GM12891 (cell line): Measurements from ENCODE around the gene RBM4B.

Experiments
- PAX5 ChIP-seq: IDR thresholded peaks from 2 replicates; pipeline ENCODE4 v1.6.1; 2011; ENCODE audit warnings: low read length, moderate library complexity, mild to moderate bottlenecking; ENCODE audit not compliant: insufficient read depth, severe bottlenecking
- POLR2A ChIP-seq: IDR thresholded peaks from 2 replicates; pipeline ENCODE4 v1.6.1; 2011; ENCODE audit warnings: low read depth, low read length, control low read depth
- POLR2AphosphoS5 ChIP-seq: IDR thresholded peaks from 2 replicates; pipeline ENCODE4 v1.6.1; 2011; ENCODE audit warnings: low read depth, low read length, control low read depth
- POU2F2 ChIP-seq: IDR thresholded peaks from 2 replicates; pipeline ENCODE4 v1.6.1; 2011; ENCODE audit warnings: low read depth, mild to moderate bottlenecking, control low read depth, low read length, moderate library complexity
- TAF1 ChIP-seq: IDR thresholded peaks from 2 replicates; pipeline ENCODE4 v1.6.1; 2011; ENCODE audit warnings: low read depth, low read length, control low read depth

- TF ChIP-seq POLR2AphosphoS5 = no peak
- TF ChIP-seq POLR2A = no peak
- TF ChIP-seq TAF1 = no peak
- no peak for TF ChIP-seq POU2F2
- TF ChIP-seq PAX5 = no peak
These were observed 38.4 kb downstream of the RBM4B start for GRCh38 chr11:66639066-66639813.
